H9 (cell line): ENCODE measurements around the gene WHRN. TPM values are rescaled to one million over a fixed set of nuclear protein-coding genes. Genes with fewer than 3 reads are reported as not detected.

Experiments
- DNase-seq: peaks from one replicate; pipeline ENCODE4 v3.0.0-alpha.2; 2017
- H2AFZ ChIP-seq: one replicate; pipeline ENCODE4 v1.6.1; 2013; ENCODE audit warnings: mild to moderate bottlenecking, low read length, control low read depth, moderate library complexity
- H2AK5ac ChIP-seq: 2 replicates; pipeline ENCODE4 v1.6.1; 2013; ENCODE audit warnings: low read length, control low read depth, mixed read lengths; ENCODE audit not compliant: insufficient read length
- H2BK120ac ChIP-seq: one replicate; pipeline ENCODE4 v1.6.1; 2013; ENCODE audit warnings: low read depth, mild to moderate bottlenecking, low read length, control low read depth, inconsistent platforms; ENCODE audit not compliant: poor library complexity, severe bottlenecking
- H2BK12ac ChIP-seq: 2 replicates; pipeline ENCODE4 v1.6.1; 2013; ENCODE audit warnings: low read length, control low read depth, mixed read lengths, low read depth; ENCODE audit not compliant: insufficient read length
- H2BK15ac ChIP-seq: 2 replicates; pipeline ENCODE4 v1.6.1; 2013; ENCODE audit warnings: low read depth, low read length, control low read depth
- H2BK20ac ChIP-seq: one replicate; pipeline ENCODE4 v1.6.1; 2013; ENCODE audit warnings: low read depth, mild to moderate bottlenecking, low read length, control low read depth, inconsistent platforms; ENCODE audit not compliant: poor library complexity, severe bottlenecking
- H2BK5ac ChIP-seq: 2 replicates; pipeline ENCODE4 v1.6.1; 2013; ENCODE audit warnings: low read length, control low read depth, mixed read lengths; ENCODE audit not compliant: insufficient read length
- H3K14ac ChIP-seq: 2 replicates; pipeline ENCODE4 v1.6.1; 2013; ENCODE audit warnings: low read length, control low read depth; ENCODE audit not compliant: insufficient read depth
- H3K18ac ChIP-seq: 2 replicates; pipeline ENCODE4 v1.6.1; 2013; ENCODE audit warnings: low read depth, mild to moderate bottlenecking, mixed read lengths, low read length, control low read depth; ENCODE audit not compliant: insufficient read length
- H3K23ac ChIP-seq: 2 replicates; pipeline ENCODE4 v1.6.1; 2013; ENCODE audit warnings: low read length, control low read depth, mixed read lengths, low read depth; ENCODE audit not compliant: insufficient read length
- H3K23me2 ChIP-seq: 2 replicates; pipeline ENCODE4 v1.6.1; 2013; ENCODE audit warnings: low read depth, mild to moderate bottlenecking, mixed read lengths, low read length, control low read depth; ENCODE audit not compliant: insufficient read length, poor library complexity, severe bottlenecking
- H3K27ac ChIP-seq: 2 replicates; pipeline ENCODE4 v1.5.1; 2013; ENCODE audit warnings: low read length, control low read depth, mixed read lengths, low read depth; ENCODE audit not compliant: insufficient read length
- H3K27me3 ChIP-seq: 2 replicates; pipeline ENCODE4 v1.6.1; 2013; ENCODE audit warnings: low read length, control low read depth, inconsistent platforms; ENCODE audit not compliant: insufficient read depth
- H3K4ac ChIP-seq: 2 replicates; pipeline ENCODE4 v1.6.1; 2013; ENCODE audit warnings: low read depth, mild to moderate bottlenecking, control low read depth, inconsistent platforms, low read length, moderate library complexity
- H3K4me1 ChIP-seq: 2 replicates; pipeline ENCODE4 v1.6.1; 2013; ENCODE audit warnings: low read length, control low read depth, inconsistent platforms; ENCODE audit not compliant: insufficient read depth
- H3K4me2 ChIP-seq: 2 replicates; pipeline ENCODE4 v1.6.1; 2013; ENCODE audit warnings: low read length, control low read depth, mixed read lengths; ENCODE audit not compliant: insufficient read length, insufficient read depth
- H3K56ac ChIP-seq: 2 replicates; pipeline ENCODE4 v1.6.1; 2013; ENCODE audit warnings: low read depth, mild to moderate bottlenecking, mixed read lengths, low read length, control low read depth; ENCODE audit not compliant: insufficient read length
- H3K79me1 ChIP-seq: 2 replicates; pipeline ENCODE4 v1.6.1; 2013; ENCODE audit warnings: low read depth, mild to moderate bottlenecking, moderate library complexity, low read length, control low read depth, inconsistent platforms; ENCODE audit not compliant: insufficient read depth, poor library complexity, severe bottlenecking
- H3K79me2 ChIP-seq: 2 replicates; pipeline ENCODE4 v1.6.1; 2013; ENCODE audit warnings: low read length, control low read depth, inconsistent platforms; ENCODE audit not compliant: insufficient read depth
- H3K9ac ChIP-seq: 2 replicates; pipeline ENCODE4 v1.6.1; 2013; ENCODE audit warnings: low read length, control low read depth, mixed read lengths; ENCODE audit not compliant: insufficient read length; ENCODE audit errors: extremely low read depth
- H3K9me3 ChIP-seq: one replicate; pipeline ENCODE4 v1.6.1; 2013; ENCODE audit warnings: low read depth, low read length, inconsistent platforms; ENCODE audit not compliant: control insufficient read depth
- H3T11ph ChIP-seq: one replicate; pipeline ENCODE4 v1.6.1; 2013; ENCODE audit warnings: mild to moderate bottlenecking, low read length, control low read depth, inconsistent platforms
- H4K20me1 ChIP-seq: one replicate; pipeline ENCODE4 v1.6.1; 2013; ENCODE audit not compliant: control insufficient read depth, insufficient read length, insufficient read depth
- H4K5ac ChIP-seq: 2 replicates; pipeline ENCODE4 v1.6.1; 2013; ENCODE audit warnings: low read depth, mild to moderate bottlenecking, mixed read lengths, low read length, control low read depth; ENCODE audit not compliant: insufficient read length
- H4K8ac ChIP-seq: replicated peaks from 2 replicates; pipeline ENCODE4 v1.6.1; 2013; ENCODE audit warnings: low read length, control low read depth, mixed read lengths, low read depth; ENCODE audit not compliant: insufficient read length
- H4K91ac ChIP-seq: 2 replicates; pipeline ENCODE4 v1.6.1; 2013; ENCODE audit warnings: low read depth, mild to moderate bottlenecking, moderate library complexity, mixed read lengths, low read length, control low read depth; ENCODE audit not compliant: insufficient read length
- H3K27ac Mint-ChIP-seq, 3 experiments: 2 replicates in 2 of 3; 3 replicates in 1 of 3; pipeline ENCODE4 v1.8.0; 2020 to 2021; ENCODE audit warnings: mixed read lengths in 3 of 3, mild to moderate bottlenecking in 1 of 3, moderate library complexity in 1 of 3
- H3K27me3 Mint-ChIP-seq: 2 replicates; pipeline ENCODE4 v1.8.0; 2021; ENCODE audit warnings: low read depth, mild to moderate bottlenecking, moderate library complexity, mixed read lengths
- H3K36me3 Mint-ChIP-seq, 3 experiments: 2 replicates in 2 of 3; 3 replicates in 1 of 3; pipeline ENCODE4 v1.8.0; 2020 to 2021; ENCODE audit warnings: low read depth in 3 of 3, mixed read lengths in 3 of 3; ENCODE audit not compliant: insufficient read depth in 1 of 3
- H3K4me1 Mint-ChIP-seq, 2 experiments: 2 replicates each; pipeline ENCODE4 v1.8.0; 2020; ENCODE audit warnings: mixed read lengths in 2 of 2
- H3K4me3 Mint-ChIP-seq, 2 experiments: 2 replicates in 1 of 2; 3 replicates in 1 of 2; pipeline ENCODE4 v1.8.0; 2020 to 2021; ENCODE audit warnings: mild to moderate bottlenecking in 2 of 2, mixed read lengths in 2 of 2, moderate library complexity in 1 of 2
- H3K9me3 Mint-ChIP-seq, 2 experiments: 2 replicates in 1 of 2; 3 replicates in 1 of 2; pipeline ENCODE4 v1.8.0; 2020; ENCODE audit warnings: mild to moderate bottlenecking in 2 of 2, mixed read lengths in 2 of 2, moderate library complexity in 1 of 2
- CTCF ChIP-seq: fragments of 200-600 bp; sonication (generic); conservative IDR thresholded peaks from 3 replicates; pipeline ENCODE4 v1.8.0; 2021; ENCODE audit warnings: antibody characterized with exemption, mild to moderate bottlenecking
- WGBS: extraction: QIAGEN DNeasy Blood & Tissue Kit; methylation state at CpG from one replicate; pipeline ENCODE4 v1.1.7; 2013; ENCODE audit warnings: missing lambda C conversion rate, low lambda C conversion rate, mixed read lengths; ENCODE audit not compliant: insufficient read length; ENCODE audit errors: extremely low coverage; 5-methylcytosine and 5-hydroxymethylcytosine counted together
- total RNA-seq: library from RNA; stranded (reverse); gene quantifications from 2 replicates; pipeline ENCODE4 v1.2.1, GENCODE V29; 2021

WHRN gene
- total RNA-seq, 1 experiment from 2014 or later, result 2.2 TPM

GRCh38 chr9:114416906-114417305, 88.4 kb downstream of the WHRN start:
- WGBS, result no CpG with 5 or more reads among the region's 2 CpGs
- Histone ChIP-seq H3K79me2 (no peaks in the 10 kb centered on the region), H4K5ac (no peak overlapping the region), H3K23ac (no peak overlapping the region), H4K91ac (no peak overlapping the region), H3K4ac (no peak overlapping the region), H3K9ac (no peak overlapping the region), H2BK12ac (no peak overlapping the region), H2AK5ac (no peak overlapping the region), H2BK15ac (no peak overlapping the region), H2BK5ac (no peak overlapping the region), H3K18ac (no peak overlapping the region), H3K14ac (no peak overlapping the region), H4K8ac (no peak overlapping the region), H3K9me3 (no peaks in the 10 kb centered on the region), H3K27ac (no peak overlapping the region), H2BK20ac (no peak overlapping the region), H3K27me3 (no peaks in the 10 kb centered on the region), H3T11ph (no peak overlapping the region), H3K56ac (no peak overlapping the region), H3K79me1 (no peaks in the 10 kb centered on the region), H2BK120ac (no peak overlapping the region), H3K23me2 (no peaks in the 10 kb centered on the region), H4K20me1 (no peaks in the 10 kb centered on the region), H3K4me1 (no peaks in the 10 kb centered on the region; the same call in 1 of the 2 replicates), H2AFZ (no peak overlapping the region), H3K4me2 (no peak overlapping the region)
- DNase-seq, result no peak
- Mint-ChIP-seq H3K4me3 (no peak overlapping the region), H3K36me3 (no peaks in the 10 kb centered on the region; a peak in 1 of 7 replicates), H3K4me1 (peaks cover 13 to 24% of the 10 kb centered on the region in 2 experiments), H3K9me3 (no peaks in the 10 kb centered on the region), H3K27me3 (peaks cover 5% of the 10 kb centered on the region), H3K27ac (no peak overlapping the region)
- no peak for TF ChIP-seq CTCF
